GM06990 (cell line): ENCODE data around the gene FAM162B.

ENCODE experiments used
- DNase-seq: peaks from one replicate; pipeline ENCODE4 v3.0.0-alpha.2; 2011; ENCODE audit not compliant: insufficient read length; ENCODE audit errors: extremely low read depth
- H3K27me3 ChIP-seq: replicated peaks from 2 replicates; pipeline ENCODE4 v1.6.0; 2011; ENCODE audit warnings: low read length; ENCODE audit not compliant: control insufficient read depth, insufficient read depth
- H3K36me3 ChIP-seq: 2 replicates; pipeline ENCODE4 v1.5.1; 2011; ENCODE audit warnings: low read length; ENCODE audit not compliant: control insufficient read depth, insufficient read depth
- H3K4me3 ChIP-seq: replicated peaks from 2 replicates; pipeline ENCODE4 v1.5.1; 2011; ENCODE audit warnings: low read depth, mild to moderate bottlenecking, control low read depth, low read length
- TF ChIP-seq, protein P1 (sequence below): IDR thresholded peaks from 2 replicates; pipeline ENCODE4 v1.5.1; 2011; ENCODE audit warnings: low read length, control low read depth, mild to moderate bottlenecking, inconsistent platforms; ENCODE audit not compliant: insufficient read depth, poor library complexity, severe bottlenecking

FAM162B gene

DNA sequence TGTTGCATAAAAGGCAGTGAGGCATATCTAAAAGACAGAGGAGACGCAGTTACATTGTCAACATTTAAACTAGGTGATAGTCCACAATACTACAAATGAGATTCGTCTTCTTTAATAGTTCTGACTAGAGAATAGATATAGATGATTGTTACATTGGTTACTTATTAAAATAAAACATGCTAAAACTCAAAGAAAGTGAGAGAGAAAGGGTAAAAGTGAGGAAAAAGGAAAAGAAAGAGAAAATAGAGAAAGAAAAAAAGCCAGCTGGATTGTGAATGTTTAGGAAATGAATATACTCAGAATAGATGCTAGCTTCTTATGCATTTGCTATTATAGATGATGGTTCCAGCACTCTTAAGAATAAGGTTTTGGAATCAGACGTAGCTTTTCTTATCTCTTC lies 27.7 kb upstream of the FAM162B start:
- TF ChIP-seq, protein P1, sequence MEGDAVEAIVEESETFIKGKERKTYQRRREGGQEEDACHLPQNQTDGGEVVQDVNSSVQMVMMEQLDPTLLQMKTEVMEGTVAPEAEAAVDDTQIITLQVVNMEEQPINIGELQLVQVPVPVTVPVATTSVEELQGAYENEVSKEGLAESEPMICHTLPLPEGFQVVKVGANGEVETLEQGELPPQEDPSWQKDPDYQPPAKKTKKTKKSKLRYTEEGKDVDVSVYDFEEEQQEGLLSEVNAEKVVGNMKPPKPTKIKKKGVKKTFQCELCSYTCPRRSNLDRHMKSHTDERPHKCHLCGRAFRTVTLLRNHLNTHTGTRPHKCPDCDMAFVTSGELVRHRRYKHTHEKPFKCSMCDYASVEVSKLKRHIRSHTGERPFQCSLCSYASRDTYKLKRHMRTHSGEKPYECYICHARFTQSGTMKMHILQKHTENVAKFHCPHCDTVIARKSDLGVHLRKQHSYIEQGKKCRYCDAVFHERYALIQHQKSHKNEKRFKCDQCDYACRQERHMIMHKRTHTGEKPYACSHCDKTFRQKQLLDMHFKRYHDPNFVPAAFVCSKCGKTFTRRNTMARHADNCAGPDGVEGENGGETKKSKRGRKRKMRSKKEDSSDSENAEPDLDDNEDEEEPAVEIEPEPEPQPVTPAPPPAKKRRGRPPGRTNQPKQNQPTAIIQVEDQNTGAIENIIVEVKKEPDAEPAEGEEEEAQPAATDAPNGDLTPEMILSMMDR: no peak
- Histone ChIP-seq H3K4me3 (no peak overlapping the region), H3K27me3 (no peaks in the 10 kb centered on the region; the same call in 1 of the 2 replicates), H3K36me3 (no peaks in the 10 kb centered on the region)
- no peak for DNase-seq

DNA sequence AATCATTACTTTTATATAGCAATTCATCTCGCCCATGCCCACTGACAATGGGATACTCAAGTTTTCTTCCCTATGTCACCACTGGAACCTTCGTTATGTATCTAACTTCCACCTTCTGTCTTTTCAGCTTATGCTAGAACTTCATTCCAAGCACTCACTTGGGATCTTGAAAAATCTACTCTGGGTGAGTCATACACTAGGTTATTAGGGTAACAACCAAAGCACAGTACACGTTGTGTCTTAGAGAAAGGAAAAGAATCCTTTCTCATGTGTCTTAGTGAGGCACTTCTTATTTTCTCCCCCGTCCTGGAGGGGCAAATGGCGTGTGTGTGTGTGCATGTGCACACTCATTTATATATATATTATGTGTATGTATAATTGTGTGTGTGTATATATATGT lies 18.3 kb upstream of the FAM162B start:
- Histone ChIP-seq H3K4me3 (no peak overlapping the region), H3K36me3 (no peaks in the 10 kb centered on the region), H3K27me3 (no peaks in the 10 kb centered on the region)
- TF ChIP-seq, protein P1: no peak
- no peak for DNase-seq

DNA sequence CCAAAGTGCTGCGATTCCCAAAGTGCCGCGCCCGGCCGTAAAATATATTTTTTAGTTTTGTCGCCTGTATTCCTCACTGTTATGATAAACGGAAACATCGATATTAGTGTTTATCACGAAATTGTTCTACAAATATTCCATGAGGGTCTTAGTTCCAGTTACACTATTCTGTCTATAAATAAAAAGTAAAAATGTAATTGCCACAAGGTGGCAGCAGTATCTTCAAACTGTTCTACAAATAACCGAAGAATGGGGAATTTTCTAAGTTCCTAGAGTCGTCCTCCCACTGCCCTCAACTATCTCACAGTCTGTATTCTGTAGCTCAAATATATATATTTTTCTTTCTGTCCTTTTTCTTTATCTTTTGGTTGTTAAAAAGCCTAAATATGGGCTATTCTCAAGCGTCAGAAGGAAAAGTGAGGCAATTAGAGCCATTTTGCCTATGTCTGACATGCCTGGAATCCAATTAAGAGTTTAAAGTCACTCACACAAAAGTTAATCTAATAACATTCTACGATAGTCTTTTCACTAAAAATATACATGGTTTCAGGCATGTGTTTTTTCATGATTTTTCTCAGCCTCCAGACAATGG lies 14.2 kb upstream of the FAM162B start:
- Histone ChIP-seq H3K36me3 (no peaks in the 10 kb centered on the region), H3K4me3 (no peak overlapping the region), H3K27me3 (no peaks in the 10 kb centered on the region)
- TF ChIP-seq, protein P1: peak; percentile 31
- no peak for DNase-seq

DNA sequence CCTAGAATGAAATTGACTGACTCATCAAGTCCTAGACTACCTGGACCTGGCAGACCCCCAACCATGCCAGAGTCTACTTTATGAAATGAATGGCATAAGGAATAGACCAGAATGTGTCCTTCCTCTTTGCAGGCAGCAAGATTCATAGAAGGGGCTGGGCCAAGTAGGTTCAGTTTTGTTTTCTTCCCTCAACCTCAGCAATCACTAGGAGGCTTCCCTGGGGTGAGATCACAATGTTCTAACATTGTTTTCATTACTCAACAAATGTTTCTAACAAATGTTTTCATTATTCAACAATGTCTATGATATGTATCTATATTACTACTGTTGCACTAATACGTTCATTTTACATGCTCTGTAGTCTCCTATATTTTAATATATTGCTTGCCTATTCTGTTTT lies 8.4 kb upstream of the FAM162B start:
- no peak for DNase-seq
- no peaks in the 10 kb centered on the region for H3K36me3 ChIP-seq
- H3K4me3 ChIP-seq: no peak overlapping the region
- TF ChIP-seq, protein P1: no peak
- no peaks in the 10 kb centered on the region for H3K27me3 ChIP-seq

DNA sequence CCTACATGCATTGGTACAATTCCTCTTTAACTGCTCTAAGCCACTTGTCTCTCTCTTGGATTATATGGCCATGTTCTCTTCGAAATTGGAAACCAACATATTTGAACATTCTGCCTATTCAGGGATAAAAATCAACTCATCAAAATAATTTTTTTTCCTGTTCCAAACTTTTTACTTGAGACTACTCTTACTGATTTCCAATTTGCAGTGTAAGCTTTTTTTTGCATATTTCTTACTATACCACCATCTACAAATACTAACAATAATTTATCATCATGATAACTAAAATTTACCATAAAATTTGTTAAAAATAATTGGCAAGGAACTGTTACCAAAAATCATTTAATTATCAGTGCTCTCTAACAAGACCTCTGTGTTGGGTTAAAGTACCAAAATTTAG lies 6.9 kb upstream of the FAM162B start:
- DNase-seq: no peak
- TF ChIP-seq, protein P1: no peak
- Histone ChIP-seq H3K27me3 (no peaks in the 10 kb centered on the region), H3K4me3 (no peak overlapping the region), H3K36me3 (no peaks in the 10 kb centered on the region)

DNA sequence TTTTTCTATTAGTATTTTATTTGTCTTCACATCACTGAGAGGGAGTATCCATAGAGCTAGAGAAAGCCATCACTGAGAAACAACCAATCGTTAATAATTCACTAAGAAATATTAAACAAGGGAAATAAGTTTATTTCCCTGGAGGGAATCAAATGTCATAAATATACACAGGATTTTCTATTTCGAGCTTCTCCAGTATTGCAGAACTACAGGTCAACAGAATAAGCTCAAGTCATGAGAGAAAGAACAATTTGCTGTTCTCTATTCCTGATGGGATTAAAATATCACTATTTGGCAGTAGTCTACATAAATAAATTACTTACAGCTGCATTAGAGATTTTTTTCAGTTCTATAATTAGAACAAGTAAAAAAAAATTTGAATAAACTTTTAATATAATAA lies 2.2 kb upstream of the FAM162B start:
- TF ChIP-seq, protein P1: no peak
- Histone ChIP-seq H3K4me3 (no peak overlapping the region), H3K27me3 (no peaks in the 10 kb centered on the region; the same call in 1 of the 2 replicates), H3K36me3 (no peaks in the 10 kb centered on the region)
- DNase-seq: no peak
